Duodenal mucosa (tissue), 2 donors: ENCODE measurements around the gene CDC45.

Source experiments
- H3K27ac ChIP-seq: one replicate; pipeline ENCODE4 v1.7.0; 2013; ENCODE audit warnings: low read depth, low read length
- H3K27me3 ChIP-seq, 2 donors: one replicate each; pipeline ENCODE4 v1.7.0; 2013; ENCODE audit warnings: low read length in 2 of 2, control low read depth in 1 of 2; ENCODE audit not compliant: insufficient read depth in 2 of 2, control insufficient read depth in 1 of 2
- H3K36me3 ChIP-seq, 2 donors: one replicate each; pipeline ENCODE4 v1.7.0; 2013; ENCODE audit warnings: low read length in 2 of 2, control low read depth in 1 of 2; ENCODE audit not compliant: insufficient read depth in 2 of 2, control insufficient read depth in 1 of 2
- H3K4me1 ChIP-seq, 2 donors: one replicate each; pipeline ENCODE4 v1.7.0; 2013; ENCODE audit warnings: low read length in 2 of 2, control low read depth in 1 of 2; ENCODE audit not compliant: insufficient read depth in 2 of 2, control insufficient read depth in 1 of 2
- H3K4me3 ChIP-seq, 2 donors: one replicate each; pipeline ENCODE4 v1.7.0; 2013; ENCODE audit warnings: low read length in 2 of 2, low read depth in 1 of 2
- H3K9ac ChIP-seq, 2 donors: one replicate each; pipeline ENCODE4 v1.7.0; 2013; ENCODE audit warnings: low read length in 2 of 2, low read depth in 1 of 2
- H3K9me3 ChIP-seq, 2 donors: one replicate each; pipeline ENCODE4 v1.7.0; 2013; ENCODE audit warnings: low read length in 2 of 2, control low read depth in 1 of 2; ENCODE audit not compliant: control insufficient read depth in 1 of 2

CDC45 gene

GRCh38 chr22:19494676-19495173 is 15.0 kb downstream of the CDC45 start:
- Histone ChIP-seq H3K9me3 (no peaks in the 10 kb centered on the region), H3K27ac (no peak overlapping the region), H3K4me3 (no peak overlapping the region), H3K4me1 (no peaks in the 10 kb centered on the region), H3K27me3 (no peaks in the 10 kb centered on the region), H3K9ac (no peak overlapping the region), H3K36me3 (peaks cover 0 to 5% of the 10 kb centered on the region in 2 donors)

- Histone ChIP-seq H3K4me3 (no peak overlapping the region), H3K27ac (no peak overlapping the region), H3K4me1 (no peaks in the 10 kb centered on the region), H3K27me3 (no peaks in the 10 kb centered on the region), H3K36me3 (peaks cover 0 to 5% of the 10 kb centered on the region in 2 donors), H3K9ac (no peak overlapping the region), H3K9me3 (no peaks in the 10 kb centered on the region)
Measured at GRCh38 chr22:19495562-19496323, 16.0 kb downstream of the CDC45 start.

DNA sequence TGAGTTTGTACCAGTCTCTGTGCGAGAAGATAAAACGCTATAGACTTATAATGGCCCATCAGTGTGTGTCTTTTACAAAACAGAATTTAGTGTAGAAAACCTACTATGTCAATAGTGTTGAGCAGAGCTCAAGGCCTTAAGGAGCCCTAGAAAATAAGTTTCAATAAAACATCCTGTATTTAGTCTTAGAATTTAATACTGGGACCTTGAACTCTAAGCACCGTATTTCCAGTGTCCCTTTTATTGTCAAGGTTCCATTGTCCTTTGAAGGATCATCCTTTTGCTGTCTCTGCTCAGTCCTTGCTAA is 16.6 kb downstream of the CDC45 start:
- Histone ChIP-seq H3K4me1 (no peaks in the 10 kb centered on the region), H3K9ac (no peak overlapping the region), H3K36me3 (peaks cover 0 to 5% of the 10 kb centered on the region in 2 donors), H3K9me3 (no peaks in the 10 kb centered on the region), H3K4me3 (no peak overlapping the region), H3K27ac (no peak overlapping the region), H3K27me3 (no peaks in the 10 kb centered on the region)

DNA sequence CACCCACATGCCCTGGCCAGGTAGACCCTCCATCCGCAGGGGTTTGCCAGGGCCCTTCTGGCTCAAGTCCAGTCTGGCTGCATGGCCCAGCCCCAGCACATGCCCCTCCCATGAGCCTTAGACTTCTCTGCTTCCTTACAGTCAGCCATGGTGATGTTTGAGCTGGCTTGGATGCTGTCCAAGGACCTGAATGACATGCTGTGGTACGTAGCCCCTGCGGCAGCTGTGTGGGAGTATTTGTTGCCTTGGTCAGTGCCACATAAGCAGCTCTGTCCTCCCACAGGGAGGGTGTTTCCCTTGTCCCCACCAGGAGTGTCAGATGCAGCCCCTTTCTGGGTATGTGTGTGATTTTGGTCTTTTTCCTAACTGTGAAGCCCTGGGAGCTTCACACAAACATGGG is 17.5 kb downstream of the CDC45 start:
- H3K27me3 ChIP-seq: no peaks in the 10 kb centered on the region
- no peak overlapping the region for H3K9ac ChIP-seq
- no peak overlapping the region for H3K4me3 ChIP-seq
- H3K4me1 ChIP-seq: no peaks in the 10 kb centered on the region
- no peaks in the 10 kb centered on the region for H3K9me3 ChIP-seq
- H3K36me3 ChIP-seq: peaks cover 0 to 5% of the 10 kb centered on the region in 2 donors
- H3K27ac ChIP-seq: no peak overlapping the region

GRCh38 chr22:19498154-19498865 is 18.6 kb downstream of the CDC45 start:
- Histone ChIP-seq H3K36me3 (peaks cover 0 to 5% of the 10 kb centered on the region in 2 donors), H3K27ac (no peak overlapping the region), H3K27me3 (no peaks in the 10 kb centered on the region), H3K9me3 (no peaks in the 10 kb centered on the region), H3K4me3 (no peak overlapping the region), H3K4me1 (no peaks in the 10 kb centered on the region), H3K9ac (no peak overlapping the region)

- Histone ChIP-seq H3K27me3 (no peaks in the 10 kb centered on the region), H3K9me3 (no peaks in the 10 kb centered on the region), H3K27ac (no peak overlapping the region), H3K36me3 (peaks cover 0 to 5% of the 10 kb centered on the region in 2 donors), H3K4me3 (no peak overlapping the region), H3K4me1 (no peaks in the 10 kb centered on the region), H3K9ac (no peak overlapping the region)
Measured at GRCh38 chr22:19498866-19499190, 19.1 kb downstream of the CDC45 start.

DNA sequence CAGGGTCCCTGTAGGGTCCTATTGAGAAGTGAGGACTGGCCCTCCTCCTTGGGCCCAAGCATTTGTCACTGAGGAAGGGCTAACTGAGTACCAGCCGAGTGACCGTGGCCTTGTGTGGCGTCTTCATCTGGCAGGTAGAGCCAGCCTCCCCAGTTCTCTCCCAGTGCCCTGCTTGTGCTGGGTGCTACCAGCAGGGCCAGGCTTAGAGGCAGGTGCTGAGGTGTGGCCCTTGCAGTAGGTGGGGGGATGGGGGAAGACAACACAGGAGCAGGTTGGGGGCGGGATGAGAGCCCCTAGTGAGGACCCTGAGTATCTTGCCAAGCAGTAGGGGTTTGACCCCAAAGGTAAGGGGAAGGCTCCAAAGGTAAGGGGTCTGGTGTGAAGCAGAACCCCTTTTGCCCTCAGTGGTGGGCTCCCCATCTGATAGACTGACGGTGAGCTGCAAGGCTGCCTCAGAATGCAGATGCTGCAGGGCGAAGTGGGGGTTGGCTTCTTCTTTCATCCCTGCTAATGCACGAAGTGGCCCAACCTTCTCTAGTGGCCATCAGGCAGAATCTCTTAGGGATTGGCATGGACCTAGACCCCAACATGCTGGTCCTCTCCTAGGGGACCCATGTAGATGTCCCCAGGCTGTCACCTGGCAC is 19.6 kb downstream of the CDC45 start:
- H3K4me1 ChIP-seq: no peaks in the 10 kb centered on the region
- H3K27me3 ChIP-seq: no peaks in the 10 kb centered on the region
- no peak overlapping the region for H3K4me3 ChIP-seq
- no peaks in the 10 kb centered on the region for H3K9me3 ChIP-seq
- H3K9ac ChIP-seq: no peak overlapping the region
- no peak overlapping the region for H3K27ac ChIP-seq
- H3K36me3 ChIP-seq: peaks cover 0 to 5% of the 10 kb centered on the region in 2 donors

GRCh38 chr22:19499880-19500242 is 20.1 kb downstream of the CDC45 start:
- no peak overlapping the region for H3K27ac ChIP-seq
- no peak overlapping the region for H3K4me3 ChIP-seq
- no peaks in the 10 kb centered on the region for H3K9me3 ChIP-seq
- H3K27me3 ChIP-seq: no peaks in the 10 kb centered on the region
- no peaks in the 10 kb centered on the region for H3K4me1 ChIP-seq
- H3K9ac ChIP-seq: no peak overlapping the region
- H3K36me3 ChIP-seq: peaks cover 0 to 5% of the 10 kb centered on the region in 2 donors

- H3K27ac ChIP-seq: no peak overlapping the region
- H3K9me3 ChIP-seq: no peaks in the 10 kb centered on the region
- H3K9ac ChIP-seq: no peak overlapping the region
- no peak overlapping the region for H3K4me3 ChIP-seq
- H3K4me1 ChIP-seq: no peaks in the 10 kb centered on the region
- H3K27me3 ChIP-seq: no peaks in the 10 kb centered on the region
- H3K36me3 ChIP-seq: peaks cover 0 to 5% of the 10 kb centered on the region in 2 donors
Measured at GRCh38 chr22:19501897-19502447, 22.3 kb downstream of the CDC45 start.

DNA sequence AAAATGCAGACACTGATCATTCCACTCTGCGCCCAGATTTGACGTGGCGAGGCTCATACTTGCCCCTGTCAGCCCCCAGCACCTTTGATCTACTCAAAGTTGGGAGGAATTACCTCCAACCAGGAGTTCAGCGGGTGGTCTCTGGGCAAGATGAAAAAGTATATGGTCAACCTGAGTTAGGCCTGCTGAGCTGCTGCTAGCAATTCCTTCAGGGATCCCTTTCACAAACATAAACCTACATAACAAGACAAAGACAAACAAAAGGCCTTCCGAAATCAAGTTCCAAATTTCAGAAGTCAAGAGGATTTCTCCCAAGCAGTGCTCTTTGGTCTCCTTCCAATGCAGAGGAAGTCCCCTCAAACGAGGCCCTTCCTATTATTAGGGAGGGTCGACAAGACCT is 23.6 kb downstream of the CDC45 start:
- Histone ChIP-seq H3K9ac (no peak overlapping the region), H3K27ac (no peak overlapping the region), H3K9me3 (no peaks in the 10 kb centered on the region), H3K4me3 (no peak overlapping the region), H3K4me1 (no peaks in the 10 kb centered on the region), H3K36me3 (peaks cover 0 to under 1% of the 10 kb centered on the region in 2 donors), H3K27me3 (no peaks in the 10 kb centered on the region)
